DOHH2 (cell line): ENCODE results near the gene FMR1.

ENCODE experiments used
- H3F3A ChIP-seq: fragments of 200-600 bp; sonication (generic), shearing (Covaris generic); 2 replicates; pipeline ENCODE4 v1.6.0; 2016; ENCODE audit warnings: antibody characterized with exemption, mild to moderate bottlenecking; ENCODE audit not compliant: control insufficient read depth, insufficient read depth
- H3K27ac ChIP-seq: fragments of 200-600 bp; sonication (generic); 2 replicates; pipeline ENCODE4 v1.5.1; 2014; ENCODE audit warnings: low read depth, mild to moderate bottlenecking, low read length, moderate library complexity
- H3K27me3 ChIP-seq: fragments of 200-600 bp; sonication (generic); 2 replicates; pipeline ENCODE4 v1.6.1; 2014; ENCODE audit warnings: mild to moderate bottlenecking, low read length, mixed read lengths; ENCODE audit not compliant: control insufficient read depth
- H3K36me3 ChIP-seq: fragments of 200-600 bp; sonication (generic); 2 replicates; pipeline ENCODE4 v1.6.1; 2014; ENCODE audit warnings: mild to moderate bottlenecking, low read length, moderate library complexity, mixed read lengths; ENCODE audit not compliant: control insufficient read depth
- H3K4me1 ChIP-seq: fragments of 200-600 bp; sonication (generic); 2 replicates; pipeline ENCODE4 v1.6.1; 2014; ENCODE audit warnings: mild to moderate bottlenecking, low read length, mixed read lengths; ENCODE audit not compliant: control insufficient read depth
- H3K4me2 ChIP-seq: fragments of 200-600 bp; sonication (generic); 2 replicates; pipeline ENCODE4 v1.6.0; 2014; ENCODE audit warnings: mild to moderate bottlenecking, low read length, moderate library complexity
- H3K4me3 ChIP-seq: fragments of 200-600 bp; sonication (generic); 2 replicates; pipeline ENCODE4 v1.5.1; 2014; ENCODE audit warnings: mild to moderate bottlenecking, low read length, mixed read lengths
- H3K79me2 ChIP-seq: fragments of 200-600 bp; sonication (generic); 2 replicates; pipeline ENCODE4 v1.6.1; 2014; ENCODE audit warnings: mild to moderate bottlenecking, low read length, mixed read lengths; ENCODE audit not compliant: control insufficient read depth
- H3K9me2 ChIP-seq: fragments of 200-600 bp; sonication (generic); replicated peaks from 2 replicates; pipeline ENCODE4 v1.6.1; 2014; ENCODE audit warnings: mild to moderate bottlenecking, low read length, mixed read lengths; ENCODE audit not compliant: control insufficient read depth
- H3K9me3 ChIP-seq: fragments of 200-600 bp; sonication (generic); 2 replicates; pipeline ENCODE4 v1.6.1; 2014; ENCODE audit warnings: antibody characterized with exemption, low read length, mixed read lengths; ENCODE audit not compliant: control insufficient read depth, insufficient read depth
- H4K20me1 ChIP-seq: fragments of 200-600 bp; sonication (generic); 2 replicates; pipeline ENCODE4 v1.6.0; 2014; ENCODE audit warnings: low read depth, mild to moderate bottlenecking, antibody characterized with exemption, low read length, moderate library complexity; ENCODE audit not compliant: control insufficient read depth, insufficient read depth
- CTCF ChIP-seq: fragments of 200-600 bp; sonication (generic); IDR thresholded peaks from one replicate; pipeline ENCODE4 v1.5.1; 2014; ENCODE audit warnings: antibody characterized with exemption, mild to moderate bottlenecking, low read depth, low read length; ENCODE audit not compliant: poor library complexity, severe bottlenecking
- EZH2phosphoT487 ChIP-seq: fragments of 200-600 bp; sonication (generic); IDR thresholded peaks from 2 replicates; pipeline ENCODE4 v1.6.1; 2017; ENCODE audit warnings: borderline replicate concordance, mild to moderate bottlenecking, antibody characterized with exemption, low read length, moderate library complexity, mixed read lengths

Gene FMR1

GRCh38 chrX:147935156-147935758, 23.5 kb downstream of the FMR1 start:
- H3K4me2 ChIP-seq: no peak overlapping the region
- no peak overlapping the region for H3K27ac ChIP-seq
- H3K4me3 ChIP-seq: no peak overlapping the region
- H3F3A ChIP-seq: no peaks in the 10 kb centered on the region
- H3K79me2 ChIP-seq: no peaks in the 10 kb centered on the region
- H4K20me1 ChIP-seq: no peaks in the 10 kb centered on the region
- no peaks in the 10 kb centered on the region for H3K9me2 ChIP-seq
- no peaks in the 10 kb centered on the region for H3K4me1 ChIP-seq
- H3K36me3 ChIP-seq: peaks cover 29% of the 10 kb centered on the region
- H3K27me3 ChIP-seq: no peaks in the 10 kb centered on the region
- TF ChIP-seq EZH2phosphoT487 (no peak), CTCF (no peak)
- no peaks in the 10 kb centered on the region for H3K9me3 ChIP-seq

GRCh38 chrX:147945286-147945685, 33.6 kb downstream of the FMR1 start:
- no peak overlapping the region for H3K27ac ChIP-seq
- H3K79me2 ChIP-seq: no peaks in the 10 kb centered on the region
- no peak overlapping the region for H3K4me2 ChIP-seq
- no peaks in the 10 kb centered on the region for H3K4me1 ChIP-seq
- no peaks in the 10 kb centered on the region for H3F3A ChIP-seq
- no peaks in the 10 kb centered on the region for H3K9me2 ChIP-seq
- H3K4me3 ChIP-seq: no peak overlapping the region
- peaks cover 17% of the 10 kb centered on the region for H3K36me3 ChIP-seq
- H3K27me3 ChIP-seq: no peaks in the 10 kb centered on the region
- no peaks in the 10 kb centered on the region for H4K20me1 ChIP-seq
- TF ChIP-seq EZH2phosphoT487 (no peak), CTCF (no peak)
- no peaks in the 10 kb centered on the region for H3K9me3 ChIP-seq

DNA sequence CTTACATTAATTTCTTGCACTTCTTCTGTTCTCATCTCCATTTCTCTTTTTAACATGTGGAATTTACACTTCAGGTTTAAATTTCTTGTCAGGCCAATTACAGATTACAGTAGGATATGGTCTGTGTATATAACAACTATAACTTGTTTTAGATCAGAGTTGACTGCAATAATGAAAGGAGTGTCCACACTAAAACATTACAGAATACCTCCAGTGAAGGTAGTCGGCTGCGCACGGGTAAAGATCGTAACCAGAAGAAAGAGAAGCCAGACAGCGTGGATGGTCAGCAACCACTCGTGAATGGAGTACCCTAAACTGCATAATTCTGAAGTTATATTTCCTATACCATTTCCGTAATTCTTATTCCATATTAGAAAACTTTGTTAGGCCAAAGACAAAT, 36.8 kb downstream of the FMR1 start:
- H3K79me2 ChIP-seq: no peaks in the 10 kb centered on the region
- no peaks in the 10 kb centered on the region for H4K20me1 ChIP-seq
- TF ChIP-seq EZH2phosphoT487 (no peak), CTCF (no peak)
- H3K36me3 ChIP-seq: peaks cover 17% of the 10 kb centered on the region
- no peak overlapping the region for H3K4me3 ChIP-seq
- no peak overlapping the region for H3K27ac ChIP-seq
- H3K27me3 ChIP-seq: no peaks in the 10 kb centered on the region
- no peaks in the 10 kb centered on the region for H3K9me3 ChIP-seq
- no peaks in the 10 kb centered on the region for H3K4me1 ChIP-seq
- no peaks in the 10 kb centered on the region for H3F3A ChIP-seq
- H3K9me2 ChIP-seq: no peaks in the 10 kb centered on the region
- no peak overlapping the region for H3K4me2 ChIP-seq
